Hypothalamus (tissue), 51 donors: ENCODE data around the gene ENAH.
"Not testable (repeated sequence)": the region's sequence is repeated elsewhere in the genome, so short reads cannot be mapped to it uniquely, and the experiment has no call there.

Experiments used
- DNase-seq, 51 donors: peaks; one replicate each; lab custom pipeline; 2025; lab: John Stamatoyannopoulos, UW

ENAH gene

DNA sequence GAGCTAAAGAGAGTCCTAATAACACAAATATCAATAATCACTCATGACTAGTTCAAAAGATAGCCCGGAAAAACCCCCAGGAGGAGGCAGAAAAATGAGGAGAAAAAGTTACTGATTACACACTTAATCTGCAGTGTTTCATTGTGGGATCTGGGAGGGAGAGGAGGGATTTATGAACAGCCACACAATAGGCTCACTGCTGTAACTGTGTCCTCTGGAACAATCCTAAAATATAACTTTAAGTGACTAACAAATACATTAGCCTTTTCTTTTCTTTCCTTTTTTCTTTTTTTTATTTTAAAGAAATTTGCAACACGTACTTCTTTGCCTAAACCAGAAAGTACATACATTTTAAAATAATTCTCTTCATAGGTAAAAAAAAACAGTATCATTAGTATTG lies 118.8 kb downstream of the ENAH start:
- no peak for DNase-seq

GRCh38 chr1:225533238-225533637 lies 119.7 kb downstream of the ENAH start:
- no peak for DNase-seq

DNA sequence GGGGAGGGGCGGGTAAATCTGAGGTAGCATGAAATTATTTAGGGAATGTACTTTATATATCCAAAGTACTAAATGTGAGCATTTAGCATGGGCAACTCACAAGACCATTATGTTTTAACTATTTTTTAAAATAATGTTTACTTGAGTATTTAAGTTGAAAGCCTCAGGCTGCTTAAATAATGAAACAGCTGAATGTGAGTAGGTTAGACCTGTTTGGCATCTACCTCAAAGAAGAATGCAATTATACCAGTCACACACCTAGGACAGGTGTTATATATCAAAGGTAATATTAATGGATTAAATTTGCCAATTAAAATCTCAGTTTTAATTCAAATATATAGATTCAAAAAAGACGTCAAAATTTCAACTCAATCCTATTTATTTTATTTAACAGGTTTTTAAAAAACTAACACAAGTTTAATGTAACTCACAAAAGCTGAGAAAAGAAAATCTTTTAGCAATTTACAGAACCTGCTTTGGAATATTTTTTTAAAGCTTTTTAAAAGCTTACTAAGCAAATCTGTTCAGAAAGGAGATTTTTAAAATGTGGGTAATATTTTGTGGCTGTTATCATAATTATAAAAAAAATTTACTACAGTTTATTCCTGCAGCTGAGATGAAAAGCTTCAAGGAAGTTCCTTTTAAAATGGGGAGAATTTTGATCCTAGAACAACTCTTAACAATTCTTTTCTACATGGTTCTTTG lies 120.5 kb downstream of the ENAH start:
- no peak for DNase-seq

DNA sequence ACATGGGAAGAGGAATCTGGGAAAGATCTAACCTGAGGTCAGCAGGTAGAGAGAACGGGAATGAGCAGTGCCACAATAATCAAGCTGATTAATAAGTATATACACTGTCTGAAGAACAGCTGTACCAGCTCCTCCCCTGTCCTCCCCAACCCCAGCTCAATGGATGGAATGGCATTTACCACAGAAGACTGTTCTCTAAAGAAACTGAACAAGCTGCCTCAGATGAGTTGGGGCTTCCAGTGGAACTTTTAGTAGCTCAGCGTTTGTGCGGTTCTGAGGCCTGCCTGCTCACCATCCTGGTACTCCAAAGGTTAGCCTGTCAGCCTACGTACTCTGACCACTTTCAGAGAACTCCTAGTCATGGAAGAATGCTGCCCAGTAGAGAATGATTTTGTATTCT lies 123.2 kb downstream of the ENAH start:
- DNase-seq: no peak

DNA sequence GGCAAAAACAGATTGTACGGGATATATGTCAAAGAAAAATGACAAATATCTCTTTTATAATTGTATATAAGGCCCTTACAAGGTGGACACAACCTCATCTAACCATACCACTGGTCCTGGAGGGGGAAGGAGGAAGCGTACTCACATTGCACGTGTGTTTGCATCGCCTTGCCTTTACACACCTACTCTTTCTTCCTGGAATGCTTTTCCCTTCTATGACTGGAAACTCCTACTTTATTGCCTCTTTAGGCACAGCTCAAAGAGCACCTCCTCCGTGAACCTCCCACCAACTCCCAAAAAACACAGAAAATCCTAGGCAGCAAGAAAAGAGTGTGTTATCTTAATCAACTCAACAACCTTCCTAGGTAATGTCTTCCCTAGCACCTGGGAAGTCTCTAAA lies 125.3 kb downstream of the ENAH start:
- DNase-seq: no peak

- DNase-seq: peak in 4 of 51 donors; percentile 13 to 37 (median 22)
These were observed 126.0 kb downstream of the ENAH start for GRCh38 chr1:225526878-225527277.

GRCh38 chr1:225525377-225525776 lies 127.5 kb downstream of the ENAH start:
- no peak for DNase-seq

DNA sequence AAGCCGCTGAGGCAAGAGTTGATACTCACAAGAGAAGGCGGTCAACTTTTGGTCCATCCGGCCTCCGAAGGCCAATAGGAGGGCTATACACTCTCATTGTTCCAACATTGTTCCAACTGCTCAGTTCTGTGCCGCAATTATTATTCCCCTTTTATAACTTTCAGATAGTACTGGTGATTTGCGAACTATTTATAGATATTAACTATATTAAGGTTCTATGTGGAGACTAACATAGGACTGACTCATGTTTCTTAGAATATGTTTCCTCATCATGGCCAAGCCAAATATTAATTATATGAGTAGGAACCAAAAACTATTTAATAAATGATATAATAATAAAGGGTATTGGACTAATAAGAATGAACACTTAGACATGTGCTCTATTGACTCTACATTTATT lies 128.4 kb downstream of the ENAH start:
- DNase-seq: no peak

GRCh38 chr1:225523263-225523950 lies 129.5 kb downstream of the ENAH start:
- no peak for DNase-seq

DNA sequence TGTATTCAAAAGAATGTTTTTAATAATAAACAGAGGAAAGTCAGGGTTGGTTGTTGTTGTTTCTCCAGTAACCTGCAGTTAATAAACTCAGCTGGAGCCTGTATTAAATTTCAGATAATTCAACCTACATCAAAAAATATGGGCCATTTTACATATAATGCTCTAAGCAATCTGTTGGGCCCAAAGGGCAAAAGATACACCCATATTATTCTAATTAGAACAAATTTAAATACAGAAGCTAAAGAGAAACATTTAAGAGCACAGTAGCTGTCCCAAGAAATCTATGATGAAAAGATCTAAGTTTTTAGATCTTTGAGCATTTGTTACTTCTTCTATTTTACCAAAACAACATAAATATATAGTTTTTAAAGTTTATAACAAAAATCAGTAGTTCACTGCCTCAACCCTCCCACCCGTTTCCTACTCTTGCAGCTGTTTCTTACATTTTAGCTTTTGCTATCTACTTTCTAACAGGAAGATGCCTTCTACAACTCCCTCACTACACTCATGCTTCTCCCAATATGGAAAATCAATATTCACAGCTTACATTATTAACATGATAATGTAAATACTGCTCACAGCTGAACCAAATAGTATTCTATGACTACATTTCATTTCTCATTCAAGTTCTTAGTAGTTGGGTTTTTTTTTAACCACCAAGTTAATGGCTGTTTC lies 130.2 kb downstream of the ENAH start:
- DNase-seq: no peak

DNA sequence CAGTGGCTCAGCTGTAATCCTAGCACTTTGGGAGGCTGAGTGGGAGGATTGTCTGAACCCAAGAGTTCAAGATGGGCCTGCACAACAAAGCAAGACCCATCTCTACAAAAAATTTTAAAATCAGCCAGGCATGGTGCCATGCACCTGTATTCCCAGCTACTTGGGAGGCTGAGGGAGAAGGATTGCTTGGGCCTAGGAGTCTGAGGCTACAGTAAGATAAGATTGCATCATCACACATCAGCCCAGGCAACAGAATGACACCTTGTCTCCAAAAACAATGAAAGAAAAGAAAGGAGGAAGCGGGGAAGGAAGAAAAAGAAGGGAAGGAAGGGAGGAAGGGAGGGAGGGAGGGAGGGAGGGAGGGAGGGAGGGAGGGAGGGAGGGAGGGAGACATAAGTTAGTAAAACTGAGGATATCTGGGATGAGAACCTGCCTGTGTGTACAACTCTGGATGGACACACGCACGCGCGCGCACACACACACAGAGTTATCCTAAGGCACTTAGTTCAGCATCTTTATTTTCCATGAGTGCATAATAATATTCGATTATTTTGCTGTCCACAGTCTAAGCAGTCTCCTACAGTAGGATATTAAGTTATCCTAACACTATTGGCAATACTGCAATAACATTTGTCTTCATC lies 132.2 kb downstream of the ENAH start:
- no peak for DNase-seq

DNA sequence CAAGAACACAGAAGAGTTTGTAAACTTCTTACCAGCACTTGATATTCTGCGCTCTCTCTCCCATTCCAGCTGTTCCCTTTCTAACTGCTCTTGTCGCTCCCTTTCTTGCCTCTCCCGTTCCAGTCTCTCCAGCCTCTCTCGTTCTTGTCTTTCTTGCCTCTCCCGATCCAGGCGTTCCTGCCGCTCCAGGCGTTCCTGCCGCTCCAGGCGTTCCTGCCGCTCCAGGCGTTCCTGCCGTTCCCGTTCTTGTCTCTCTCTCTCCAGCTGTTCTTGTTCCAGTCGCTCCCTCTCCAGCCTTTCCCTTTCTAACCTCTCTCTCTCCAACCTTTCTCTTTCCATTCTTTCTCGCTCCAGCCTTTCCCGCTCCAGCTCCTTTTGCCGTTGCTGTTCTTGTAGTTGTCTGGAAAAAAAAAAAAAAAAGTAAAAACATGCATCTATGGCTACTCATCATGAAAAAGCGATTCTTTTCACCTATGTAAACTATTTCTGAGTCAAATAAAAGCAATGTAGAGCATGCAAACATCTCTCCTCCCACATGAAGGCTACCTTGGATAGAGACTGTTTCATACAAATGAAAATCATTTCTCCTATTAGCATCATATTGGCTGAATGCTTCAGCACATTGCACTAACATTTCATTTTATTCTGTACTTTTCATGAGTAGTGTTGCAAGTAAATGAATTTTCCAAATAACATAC lies 133.6 kb downstream of the ENAH start:
- DNase-seq: peak in 10 of 51 donors; percentile 10 to 39 (median 20)

DNA sequence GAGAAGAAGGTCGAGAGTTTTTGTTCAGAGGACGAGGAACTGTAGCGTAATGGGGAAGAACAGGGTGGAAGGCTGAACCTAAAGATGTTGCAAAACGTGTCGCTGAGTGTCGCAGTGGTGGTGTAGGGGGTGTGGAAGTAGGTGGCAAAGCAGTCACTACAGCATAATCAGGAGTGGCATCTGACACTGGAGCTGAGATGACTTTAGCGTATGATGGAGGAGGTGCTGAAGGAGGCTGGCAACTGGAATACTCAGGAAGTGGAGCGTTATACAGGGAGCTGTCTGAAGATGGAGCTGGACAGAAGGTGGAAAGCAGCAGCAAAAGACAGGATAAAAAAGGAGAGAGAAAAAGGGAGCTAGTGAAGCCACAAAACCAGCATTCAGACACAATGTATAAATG lies 135.2 kb downstream of the ENAH start:
- peak in 4 of 51 donors; percentile 6 to 34 (median 20) for DNase-seq

DNA sequence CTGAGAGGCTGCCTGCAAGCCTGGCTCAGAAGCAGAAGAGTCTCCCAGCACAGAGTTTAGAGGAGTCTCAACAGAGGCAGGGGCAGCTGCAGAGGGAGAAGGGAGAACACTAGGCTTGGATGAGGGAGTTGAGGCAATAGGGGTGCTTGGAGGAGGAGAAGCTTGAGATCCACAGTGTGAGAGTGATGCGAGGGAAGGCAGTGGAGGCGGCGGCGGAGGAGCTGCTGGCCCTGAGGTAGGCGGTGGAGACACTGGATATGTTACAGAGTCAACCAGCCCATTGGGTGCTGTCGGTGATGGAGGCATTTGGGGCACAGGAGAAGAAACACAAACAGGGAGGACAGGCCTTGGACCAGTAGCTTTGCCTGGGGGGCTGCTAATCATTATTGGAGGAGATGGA lies 135.7 kb downstream of the ENAH start:
- DNase-seq: peak in 4 of 51 donors; percentile 13 to 30 (median 22)

GRCh38 chr1:225514671-225515081 lies 138.2 kb downstream of the ENAH start:
- peak in 3 of 51 donors; percentile 5 to 22 (median 13) for DNase-seq

DNA sequence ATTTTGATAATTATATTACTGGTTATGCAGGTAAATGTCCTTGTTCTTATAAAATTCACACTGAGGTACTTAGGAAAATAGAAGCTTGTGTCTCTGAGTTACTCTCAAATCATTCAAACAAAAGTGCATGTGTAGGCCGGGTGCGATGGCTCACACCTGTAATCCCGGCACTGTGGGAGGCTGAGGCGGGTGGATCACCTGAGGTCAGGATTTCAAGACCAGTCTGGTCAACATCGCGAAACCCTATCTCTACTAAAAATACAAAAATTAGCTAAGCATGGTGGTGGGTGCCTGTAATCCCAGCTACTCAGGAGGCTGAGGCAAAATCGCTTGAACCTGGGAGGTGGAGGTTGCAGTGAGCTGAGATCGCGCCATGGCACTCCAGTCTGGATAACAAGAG lies 139.3 kb downstream of the ENAH start:
- not testable (repeated sequence) for DNase-seq

DNA sequence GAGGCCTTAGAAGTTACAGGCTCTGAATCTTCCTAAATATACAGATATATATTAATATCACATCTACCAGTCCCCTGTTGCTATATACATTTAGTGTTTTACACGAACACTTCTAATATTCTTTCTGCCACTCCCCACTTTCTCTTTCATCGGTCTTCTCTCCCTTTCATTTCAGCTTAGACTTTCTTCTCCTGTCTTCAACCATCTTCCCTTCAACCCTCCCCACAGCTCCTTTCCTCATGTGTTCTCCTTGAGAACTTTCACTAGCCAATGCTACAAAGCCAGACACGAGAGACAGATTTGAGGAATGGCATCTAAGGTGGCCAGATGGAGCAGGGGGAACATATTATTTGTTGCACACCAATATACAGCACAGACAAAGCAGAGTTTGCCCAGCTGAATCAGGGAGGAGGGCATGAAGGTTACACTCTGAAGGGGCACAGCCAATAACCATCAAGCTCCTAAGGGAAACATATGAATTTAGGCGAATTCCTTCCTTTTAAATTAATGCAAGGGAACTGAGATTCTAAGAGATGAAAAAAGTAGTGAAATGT lies 141.0 kb downstream of the ENAH start:
- no peak for DNase-seq

GRCh38 chr1:225510740-225511139 lies 142.2 kb downstream of the ENAH start:
- not testable (repeated sequence) for DNase-seq

DNA sequence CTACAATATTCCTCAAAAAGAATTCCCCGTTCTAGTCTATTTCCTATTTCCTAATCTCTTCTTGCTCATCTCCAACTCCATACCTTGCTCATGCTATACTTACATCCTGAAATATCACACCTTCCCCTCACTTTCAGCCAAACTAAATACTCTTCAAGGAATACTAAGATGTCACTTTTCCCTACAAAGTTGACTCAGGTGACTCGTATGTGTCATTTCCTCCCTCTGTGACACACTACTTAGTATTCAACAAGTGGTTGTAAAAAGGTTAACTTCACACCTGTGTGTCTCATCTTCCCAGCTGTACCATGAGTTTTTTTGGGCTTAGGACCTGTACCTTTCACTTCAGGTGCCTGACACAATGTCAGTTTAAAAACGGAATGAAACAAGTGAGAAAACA lies 143.2 kb downstream of the ENAH start:
- no peak for DNase-seq

DNA sequence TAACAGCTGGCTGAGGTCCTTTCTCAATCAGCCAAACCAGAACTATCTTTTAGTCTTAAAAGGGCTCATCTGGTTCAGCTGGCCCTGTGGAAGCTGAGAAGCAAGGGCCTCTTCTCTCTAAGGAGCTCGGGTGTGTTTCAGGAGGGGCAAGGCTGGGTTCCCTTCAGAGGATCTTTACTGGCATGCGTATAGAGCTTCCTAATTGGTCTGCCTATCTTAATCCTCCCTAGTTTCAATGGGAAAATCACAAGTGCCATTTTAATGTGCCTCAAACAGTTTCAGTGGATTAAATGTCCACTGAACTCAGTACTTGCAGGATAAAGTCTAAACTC lies 143.6 kb downstream of the ENAH start:
- no peak for DNase-seq
